CD8-positive, alpha-beta memory T cell (primary cell): ENCODE results near the gene TEX51. TPM values are rescaled to one million over a fixed set of nuclear protein-coding genes. Genes with fewer than 3 reads are reported as not detected.

ENCODE experiments used
- CTCF ChIA-PET: fragments of 350-600 bp; sonication (Branson Sonifier 250); formaldehyde crosslinking; loops from one replicate; lab custom pipeline; 2021; ENCODE audit warnings: antibody characterized with exemption; lab: Charles Lee
- POLR2A ChIA-PET: fragments of 350-600 bp; sonication (Branson Sonifier 250); formaldehyde crosslinking; loops from one replicate; lab custom pipeline; 2021; ENCODE audit warnings: antibody characterized with exemption; lab: Charles Lee
- DNase-seq, 5 donors: peaks; one replicate each; pipeline versions ENCODE4 v3.0.0 to v3.0.0-alpha.2; 2020 to 2022; ENCODE audit warnings: mixed read lengths in 1 of 5
- H3K27ac ChIP-seq: one replicate; pipeline ENCODE4 v1.7.0; 2013; ENCODE audit warnings: low read depth, mild to moderate bottlenecking, low read length, moderate library complexity
- H3K27me3 ChIP-seq: 2 replicates; pipeline ENCODE4 v1.7.0; 2013; ENCODE audit warnings: low read length, mild to moderate bottlenecking; ENCODE audit not compliant: insufficient read depth, poor library complexity, severe bottlenecking
- H3K36me3 ChIP-seq: 2 replicates; pipeline ENCODE4 v1.7.0; 2013; ENCODE audit warnings: mild to moderate bottlenecking, low read length, moderate library complexity; ENCODE audit not compliant: insufficient read depth
- H3K4me1 ChIP-seq: 2 replicates; pipeline ENCODE4 v1.7.0; 2013; ENCODE audit warnings: mild to moderate bottlenecking, low read length, moderate library complexity; ENCODE audit not compliant: insufficient read depth
- H3K4me3 ChIP-seq: 2 replicates; pipeline ENCODE4 v1.7.0; 2013; ENCODE audit warnings: mild to moderate bottlenecking, low read length
- H3K9me3 ChIP-seq: 2 replicates; pipeline ENCODE4 v1.7.0; 2013; ENCODE audit warnings: mild to moderate bottlenecking, low read length
- H3K27ac Mint-ChIP-seq, 8 donors: one replicate each; pipeline ENCODE4 v1.8.0; 2020 to 2021; ENCODE audit warnings: mixed read lengths in 8 of 8, mild to moderate bottlenecking in 6 of 8, inconsistent platforms in 3 of 8, moderate library complexity in 3 of 8
- H3K27me3 Mint-ChIP-seq, 2 donors: one replicate each; pipeline ENCODE4 v1.8.0; 2020 to 2021; ENCODE audit warnings: mixed read lengths in 2 of 2, mild to moderate bottlenecking in 1 of 2, moderate library complexity in 1 of 2
- H3K36me3 Mint-ChIP-seq, 3 donors: one replicate each; pipeline ENCODE4 v1.8.0; 2020 to 2021; ENCODE audit warnings: mixed read lengths in 3 of 3, inconsistent platforms in 1 of 3, mild to moderate bottlenecking in 1 of 3
- H3K4me1 Mint-ChIP-seq, 3 donors: one replicate each; pipeline ENCODE4 v1.8.0; 2020 to 2021; ENCODE audit warnings: mixed read lengths in 3 of 3, inconsistent platforms in 1 of 3, mild to moderate bottlenecking in 1 of 3
- H3K4me3 Mint-ChIP-seq, 7 donors: one replicate each; pipeline ENCODE4 v1.8.0; 2020 to 2021; ENCODE audit warnings: mixed read lengths in 7 of 7, mild to moderate bottlenecking in 6 of 7, moderate library complexity in 4 of 7, inconsistent platforms in 2 of 7
- H3K9me3 Mint-ChIP-seq, 5 donors: one replicate each; pipeline ENCODE4 v1.8.0; 2020 to 2022; ENCODE audit warnings: mixed read lengths in 5 of 5, mild to moderate bottlenecking in 3 of 5, moderate library complexity in 2 of 5, inconsistent platforms in 1 of 5
- polyA plus RNA-seq: library from polyadenylated mRNA; unstranded; fragments of 300-500 nt; fragmentation: Illumina TruSeq; gene quantifications from one replicate; pipeline ENCODE4 v1.2.3, GENCODE V29; 2021
- total RNA-seq, 2 experiments: library from RNA; stranded (reverse); gene quantifications; one replicate each; pipeline ENCODE4 v1.2.3, GENCODE V29; 2021

Gene TEX51
- total and polyA plus RNA-seq, 3 experiments from 2014 or later, result not detected

DNA sequence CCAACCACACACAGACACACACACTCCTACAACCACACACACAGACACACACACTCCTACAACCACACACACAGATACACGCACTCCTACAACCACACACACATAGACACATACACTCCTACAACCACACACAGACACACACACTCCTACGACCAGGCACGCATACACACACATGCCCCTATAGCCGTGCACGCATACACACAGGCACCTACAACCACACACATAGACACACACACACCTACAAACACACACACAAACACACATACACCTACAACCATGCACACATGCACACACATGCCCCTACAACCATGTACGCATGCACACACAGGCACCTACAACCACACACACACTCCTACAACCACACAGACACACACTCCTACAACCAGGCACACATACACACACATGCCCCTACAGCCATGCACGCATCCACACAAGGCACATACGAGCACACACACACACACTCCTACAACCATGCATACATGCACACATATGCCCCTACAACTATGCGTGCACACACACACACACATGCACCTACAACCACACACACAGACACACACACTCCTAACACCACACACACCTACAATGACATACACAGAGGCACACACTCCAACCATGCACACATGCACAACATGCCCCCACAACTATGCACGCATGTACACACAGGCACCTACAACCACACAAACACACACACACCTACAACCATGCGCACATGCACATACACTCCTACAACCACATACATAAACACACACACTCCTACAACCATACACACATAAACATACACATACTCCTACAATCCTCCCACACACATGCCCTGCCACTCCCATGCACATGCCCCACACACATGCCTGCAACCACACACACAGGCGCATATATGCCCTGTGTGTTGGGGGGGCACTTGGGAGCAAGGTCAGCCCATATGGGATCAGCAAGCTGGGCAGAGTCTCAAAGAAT is 19.1 kb upstream of the TEX51 start:
- no peaks in the 10 kb centered on the region for H3K4me1 Mint-ChIP-seq
- no peak overlapping the region for H3K27ac Mint-ChIP-seq
- peaks cover 8 to 17% (median 13%) of the 10 kb centered on the region in 5 donors for H3K9me3 Mint-ChIP-seq
- POLR2A ChIA-PET, result no interaction called here
- Histone ChIP-seq H3K36me3 (no peaks in the 10 kb centered on the region), H3K4me1 (no peaks in the 10 kb centered on the region), H3K27ac (no peak overlapping the region), H3K9me3 (no peaks in the 10 kb centered on the region), H3K4me3 (no peak overlapping the region), H3K27me3 (no peaks in the 10 kb centered on the region)
- H3K27me3 Mint-ChIP-seq, result peaks cover 0 to 4% of the 10 kb centered on the region in 2 donors
- H3K36me3 Mint-ChIP-seq, result no peaks in the 10 kb centered on the region
- CTCF ChIA-PET, result no interaction called here
- no peak overlapping the region for H3K4me3 Mint-ChIP-seq
- DNase-seq, result no peak

DNA sequence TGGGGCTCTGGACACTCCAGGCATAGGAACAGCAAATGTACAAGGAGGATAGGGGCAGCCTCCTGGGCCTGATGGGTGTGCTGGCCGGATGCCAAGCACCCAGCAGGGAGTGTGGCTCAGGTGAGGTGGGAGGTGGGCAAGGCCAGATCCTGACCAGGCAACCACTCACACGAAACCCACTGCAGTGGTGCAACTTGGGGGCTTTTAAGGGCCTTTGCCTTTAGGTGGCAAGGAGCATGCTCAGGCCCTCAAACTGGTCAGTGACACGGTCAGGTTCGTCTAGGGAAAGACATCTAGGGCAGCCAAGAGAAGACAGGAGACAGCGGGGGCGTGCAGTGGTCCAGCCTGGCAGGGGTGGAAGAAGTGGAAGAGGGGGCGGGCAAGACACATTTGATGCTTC is 18.4 kb upstream of the TEX51 start:
- no peak overlapping the region for H3K4me3 ChIP-seq
- H3K27me3 ChIP-seq, result no peaks in the 10 kb centered on the region
- Mint-ChIP-seq H3K4me3 (no peak overlapping the region), H3K9me3 (peaks cover 5 to 10% (median 6%) of the 10 kb centered on the region in 5 donors), H3K4me1 (no peaks in the 10 kb centered on the region), H3K27ac (no peak overlapping the region), H3K27me3 (peaks cover 0 to 4% of the 10 kb centered on the region in 2 donors), H3K36me3 (no peaks in the 10 kb centered on the region)
- ChIA-PET CTCF (no interaction called here), POLR2A (no interaction called here)
- H3K9me3 ChIP-seq, result no peaks in the 10 kb centered on the region
- H3K4me1 ChIP-seq, result no peaks in the 10 kb centered on the region
- no peaks in the 10 kb centered on the region for H3K36me3 ChIP-seq
- no peak for DNase-seq
- H3K27ac ChIP-seq, result no peak overlapping the region

DNA sequence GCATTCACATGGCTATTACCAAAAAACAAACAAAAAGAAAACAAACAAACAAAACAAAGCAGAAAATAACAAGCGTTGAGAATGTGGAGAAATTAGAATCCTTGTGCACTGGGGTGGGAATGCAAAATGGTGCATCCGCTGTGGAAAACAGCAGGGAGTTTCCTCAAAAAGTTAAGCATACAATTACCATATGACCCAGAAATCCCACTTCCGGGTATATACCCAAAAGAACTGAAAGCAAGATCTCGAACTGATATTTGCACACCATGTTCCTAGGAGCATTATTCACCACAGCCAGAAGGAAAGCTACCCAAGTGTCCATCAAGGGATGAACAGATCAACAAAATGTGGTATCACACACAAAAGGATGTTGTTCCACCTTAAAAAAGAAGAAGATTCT is 17.9 kb upstream of the TEX51 start:
- Mint-ChIP-seq H3K4me1 (no peaks in the 10 kb centered on the region), H3K27me3 (peaks cover 0 to 6% of the 10 kb centered on the region in 2 donors), H3K4me3 (no peak overlapping the region), H3K36me3 (no peaks in the 10 kb centered on the region), H3K9me3 (peaks cover under 1 to 5% (median 1%) of the 10 kb centered on the region in 5 donors), H3K27ac (no peak overlapping the region)
- H3K9me3 ChIP-seq, result no peaks in the 10 kb centered on the region
- ChIA-PET POLR2A (no interaction called here), CTCF (no interaction called here)
- H3K36me3 ChIP-seq, result no peaks in the 10 kb centered on the region
- H3K4me1 ChIP-seq, result no peaks in the 10 kb centered on the region
- no peaks in the 10 kb centered on the region for H3K27me3 ChIP-seq
- H3K4me3 ChIP-seq, result no peak overlapping the region
- no peak for DNase-seq
- H3K27ac ChIP-seq, result no peak overlapping the region

DNA sequence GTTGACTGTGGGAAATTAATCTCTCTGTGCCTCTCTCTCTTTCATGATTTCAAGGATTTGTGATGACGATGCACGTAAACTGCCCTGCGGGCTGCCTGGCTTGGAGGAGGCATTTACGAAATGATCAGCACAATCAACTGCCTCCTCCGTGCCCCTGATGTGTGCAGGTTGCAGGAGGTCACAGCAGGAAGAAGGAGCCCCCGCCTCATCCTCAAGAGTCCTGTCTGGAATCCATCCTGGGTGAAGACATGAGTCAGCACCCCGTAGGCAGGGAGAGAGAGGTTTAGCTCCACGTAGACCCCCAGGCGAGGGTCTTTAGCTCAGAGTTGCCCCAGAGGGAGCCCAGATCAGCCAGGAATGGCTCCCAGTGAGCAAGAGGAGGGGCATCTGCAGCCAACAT is 17.1 kb upstream of the TEX51 start:
- Mint-ChIP-seq H3K36me3 (no peaks in the 10 kb centered on the region), H3K4me3 (no peak overlapping the region), H3K27ac (no peak overlapping the region), H3K27me3 (peaks cover 3 to 6% of the 10 kb centered on the region in 2 donors), H3K9me3 (peaks cover 0 to 4% (median 0%) of the 10 kb centered on the region in 5 donors), H3K4me1 (peaks cover 0 to 4% (median 3%) of the 10 kb centered on the region in 3 donors)
- Histone ChIP-seq H3K9me3 (no peaks in the 10 kb centered on the region), H3K4me1 (no peaks in the 10 kb centered on the region), H3K27me3 (no peaks in the 10 kb centered on the region), H3K36me3 (no peaks in the 10 kb centered on the region), H3K4me3 (no peak overlapping the region), H3K27ac (no peak overlapping the region)
- DNase-seq, result no peak
- ChIA-PET CTCF (no interaction called here), POLR2A (no interaction called here)

DNA sequence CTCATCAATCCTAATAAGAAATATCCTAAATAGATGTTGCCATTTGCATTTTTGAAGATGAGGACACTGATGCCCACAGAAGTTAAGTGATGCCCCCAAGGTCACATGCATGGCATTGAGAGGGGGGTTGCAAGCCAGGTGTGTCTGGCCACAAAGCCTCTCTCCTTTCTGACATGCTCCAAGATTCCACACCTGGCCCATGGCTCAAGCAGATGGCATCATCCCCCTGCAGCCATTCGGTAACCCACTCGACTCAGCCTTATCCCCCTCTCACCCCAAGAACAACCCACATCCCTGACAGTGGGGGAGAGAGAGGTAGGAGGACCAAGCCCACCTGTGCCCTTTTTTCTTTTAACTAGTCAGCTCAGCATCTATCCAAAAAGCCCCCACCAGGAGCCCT is 16.5 kb upstream of the TEX51 start:
- Histone ChIP-seq H3K9me3 (no peaks in the 10 kb centered on the region), H3K4me3 (no peak overlapping the region), H3K36me3 (no peaks in the 10 kb centered on the region), H3K27me3 (no peaks in the 10 kb centered on the region), H3K4me1 (no peaks in the 10 kb centered on the region), H3K27ac (no peak overlapping the region)
- Mint-ChIP-seq H3K4me3 (no peak overlapping the region), H3K4me1 (peaks cover 4 to 9% (median 5%) of the 10 kb centered on the region in 3 donors), H3K9me3 (no peaks in the 10 kb centered on the region), H3K27ac (no peak overlapping the region), H3K36me3 (no peaks in the 10 kb centered on the region), H3K27me3 (peaks cover 6 to 9% of the 10 kb centered on the region in 2 donors)
- ChIA-PET CTCF (no interaction called here), POLR2A (no interaction called here)
- DNase-seq, result no peak

DNA sequence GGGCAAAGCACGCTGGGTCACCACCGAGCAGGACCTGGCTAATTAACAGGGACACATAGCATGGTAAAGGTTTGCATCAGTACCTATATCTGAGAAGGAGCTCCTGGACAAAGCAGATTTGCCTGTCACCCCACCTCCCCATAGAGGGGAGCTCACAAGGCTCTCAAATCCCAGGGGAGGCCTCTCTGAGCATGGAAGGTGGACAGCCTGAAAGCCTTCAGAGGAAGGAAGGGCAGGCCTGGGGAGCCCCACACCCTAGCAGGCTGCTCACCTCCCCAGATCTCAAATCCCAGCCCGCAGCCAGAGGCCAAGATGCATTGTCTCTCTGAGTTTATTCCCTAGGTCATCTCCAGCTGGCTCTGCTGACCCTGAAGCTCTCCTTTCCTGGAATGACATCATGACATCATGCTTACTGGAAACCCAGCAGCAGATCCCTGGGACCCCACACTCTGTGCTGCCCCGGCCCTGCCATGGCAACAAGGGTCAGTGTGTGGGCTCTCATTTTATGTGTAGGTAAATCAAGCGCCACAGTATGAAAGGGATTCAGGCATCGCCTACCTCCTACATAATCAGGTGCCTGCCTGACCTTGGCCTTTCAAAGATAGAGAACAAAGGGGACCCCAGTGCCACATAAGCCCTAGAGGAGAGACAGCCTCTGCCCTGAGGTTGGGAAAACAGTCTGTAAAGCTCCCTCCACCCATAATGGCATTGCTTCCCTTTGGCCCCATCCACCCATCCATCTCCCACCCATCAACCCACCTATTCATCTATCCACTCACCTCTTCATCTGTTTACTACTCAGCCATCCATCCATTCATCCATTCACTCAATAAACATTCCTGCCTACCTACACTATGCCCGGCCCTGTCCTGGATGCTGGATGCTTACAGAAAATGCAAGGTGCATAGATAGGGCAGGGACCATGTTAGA is 15.7 kb upstream of the TEX51 start:
- Mint-ChIP-seq H3K4me1 (peaks cover 4 to 9% (median 5%) of the 10 kb centered on the region in 3 donors), H3K9me3 (no peaks in the 10 kb centered on the region), H3K27ac (peak overlapping the region in 1 of 8 donors; percentile 7), H3K4me3 (no peak overlapping the region), H3K27me3 (peaks cover 6 to 14% of the 10 kb centered on the region in 2 donors), H3K36me3 (no peaks in the 10 kb centered on the region)
- Histone ChIP-seq H3K9me3 (no peaks in the 10 kb centered on the region), H3K27me3 (peaks cover 5% of the 10 kb centered on the region), H3K4me3 (no peak overlapping the region), H3K27ac (no peak overlapping the region), H3K36me3 (no peaks in the 10 kb centered on the region), H3K4me1 (no peaks in the 10 kb centered on the region)
- ChIA-PET POLR2A (no interaction called here), CTCF (no interaction called here)
- DNase-seq, result no peak

DNA sequence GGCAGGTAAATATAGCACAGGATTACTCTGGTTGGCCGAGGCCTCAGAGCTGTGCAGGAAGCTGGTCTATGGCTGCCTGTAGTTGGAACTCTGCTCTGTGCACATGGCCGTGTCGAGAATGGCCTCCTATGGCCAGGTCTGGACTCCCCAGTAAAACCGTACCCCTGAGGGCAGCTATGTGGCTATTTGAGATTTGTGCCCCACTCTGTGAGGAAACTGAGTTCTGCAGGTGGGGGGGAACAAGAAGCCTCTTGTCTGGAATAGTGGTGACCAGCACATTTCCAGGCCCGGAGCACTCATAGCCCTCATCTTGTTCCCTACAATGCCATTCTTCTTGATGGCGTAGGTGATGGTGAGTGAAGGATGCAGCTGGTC is 15.0 kb upstream of the TEX51 start:
- peaks cover 6 to 20% of the 10 kb centered on the region in 2 donors for H3K27me3 Mint-ChIP-seq
- no peaks in the 10 kb centered on the region for H3K9me3 ChIP-seq
- DNase-seq, result no peak
- H3K9me3 Mint-ChIP-seq, result no peaks in the 10 kb centered on the region
- H3K4me3 ChIP-seq, result no peak overlapping the region
- H3K4me3 Mint-ChIP-seq, result peak overlapping the region in 1 of 7 donors; percentile 65
- H3K36me3 Mint-ChIP-seq, result no peaks in the 10 kb centered on the region
- H3K36me3 ChIP-seq, result no peaks in the 10 kb centered on the region
- no peaks in the 10 kb centered on the region for H3K4me1 ChIP-seq
- H3K27ac Mint-ChIP-seq, result peak overlapping the region in 1 of 8 donors; percentile 7
- H3K27ac ChIP-seq, result no peak overlapping the region
- H3K4me1 Mint-ChIP-seq, result peaks cover 4 to 9% (median 5%) of the 10 kb centered on the region in 3 donors
- ChIA-PET POLR2A (no interaction called here), CTCF (no interaction called here)
- peaks cover 5% of the 10 kb centered on the region for H3K27me3 ChIP-seq
